NT2/D1 (cell line): ENCODE data around the gene GAN.

ENCODE experiments used
- SUZ12 ChIP-seq: IDR thresholded peaks from 2 replicates; pipeline ENCODE4 v1.6.1; 2011; ENCODE audit not compliant: insufficient read length, insufficient read depth; ENCODE audit errors: extremely low read depth
- YY1 ChIP-seq: IDR thresholded peaks from 2 replicates; pipeline ENCODE4 v1.6.1; 2011; ENCODE audit not compliant: insufficient read length, insufficient read depth

DNA sequence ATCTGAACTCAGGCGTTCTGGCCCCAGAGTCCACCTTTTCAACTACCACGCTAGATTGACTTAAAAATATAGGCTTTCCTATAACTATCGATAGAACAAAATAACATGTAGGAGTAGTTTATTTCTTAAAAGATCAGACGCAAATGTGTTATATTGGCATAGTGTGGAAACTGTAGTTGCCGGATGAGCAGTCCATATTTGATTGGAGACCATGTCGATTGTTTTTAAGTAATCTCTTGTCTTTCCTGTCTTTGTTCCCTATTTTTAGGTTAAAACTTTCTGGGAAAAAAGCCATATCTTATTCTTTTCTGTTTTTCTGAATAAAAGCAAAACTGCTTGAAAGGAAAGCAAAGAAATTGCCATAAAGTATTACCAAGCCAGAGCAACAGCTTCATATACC is 53.1 kb downstream of the GAN start:
- TF ChIP-seq SUZ12, result no peak
- TF ChIP-seq YY1, result no peak
